MCF 10A (cell line): ENCODE measurements around the gene VMP1. TPM values are rescaled to one million over a fixed set of nuclear protein-coding genes. Genes with fewer than 3 reads are reported as not detected.

Source experiments
- BruUV-seq: library from RNA; stranded (reverse); fragments of 400-500 nt; replicated peaks from 2 replicates; lab custom pipeline; 2021; lab: Mats Ljungman, UMichigan
- CTCF ChIA-PET: fragments of 300-600 bp; sonication (Branson Sonifier 250); formaldehyde crosslinking; extraction: SDS; loops from one replicate; lab custom pipeline; 2021; ENCODE audit warnings: antibody characterized with exemption, inconsistent platforms; lab: Yijun Ruan, JAX
- POLR2A ChIA-PET: fragments of 300-600, 350-650 bp; sonication (Branson Sonifier 250); formaldehyde crosslinking; extraction: SDS; loops from one replicate; lab custom pipeline; 2020; ENCODE audit warnings: antibody characterized with exemption, inconsistent platforms; lab: Yijun Ruan, JAX
- DNase-seq: peaks from one replicate; pipeline ENCODE4 v3.0.0-alpha.2; 2018; ENCODE audit not compliant: unreplicated experiment
- H3K27ac Mint-ChIP-seq: one replicate; pipeline ENCODE4 v1.8.0; 2022; ENCODE audit warnings: mild to moderate bottlenecking, low read depth, mixed read lengths; ENCODE audit not compliant: unreplicated experiment
- H3K27me3 Mint-ChIP-seq: one replicate; pipeline ENCODE4 v1.8.0; 2022; ENCODE audit warnings: mixed read lengths; ENCODE audit not compliant: insufficient read depth, unreplicated experiment
- H3K36me3 Mint-ChIP-seq: one replicate; pipeline ENCODE4 v1.8.0; 2022; ENCODE audit warnings: mild to moderate bottlenecking, moderate library complexity, mixed read lengths; ENCODE audit not compliant: insufficient read depth, unreplicated experiment
- H3K4me1 Mint-ChIP-seq: one replicate; pipeline ENCODE4 v1.8.0; 2022; ENCODE audit warnings: mixed read lengths; ENCODE audit not compliant: insufficient read depth, unreplicated experiment
- H3K4me3 Mint-ChIP-seq: one replicate; pipeline ENCODE4 v1.8.0; 2022; ENCODE audit warnings: mild to moderate bottlenecking, moderate library complexity, mixed read lengths; ENCODE audit not compliant: unreplicated experiment
- H3K9me3 Mint-ChIP-seq: one replicate; pipeline ENCODE4 v1.8.0; 2022; ENCODE audit warnings: mixed read lengths; ENCODE audit not compliant: unreplicated experiment
- intact Hi-C: fragments of 100-400 bp; cut with micrococcal nuclease; formaldehyde crosslinking; loops from 2 replicates; pipeline ENCODE4 v1.14.1; 2022
- total RNA-seq: library from RNA; stranded (reverse); gene quantifications from 2 replicates; pipeline ENCODE4 v1.2.3, GENCODE V29; 2022
- TF ChIP-seq, protein P1 (sequence below): fragments of 200-600 bp; IDR thresholded peaks from one replicate; pipeline ENCODE4 v1.8.0; 2022; ENCODE audit warnings: antibody characterized with exemption, mild to moderate bottlenecking; ENCODE audit not compliant: unreplicated experiment

VMP1 gene
- total RNA-seq, 1 experiment from 2014 or later, result 228 TPM

- Mint-ChIP-seq H3K4me3 (no peak overlapping the region), H3K27ac (peak overlapping the region; percentile 57), H3K27me3 (no peaks in the 10 kb centered on the region), H3K4me1 (peaks cover 30% of the 10 kb centered on the region), H3K36me3 (peaks cover 19% of the 10 kb centered on the region), H3K9me3 (no peaks in the 10 kb centered on the region)
- no TSS peak for BruUV-seq
- TF ChIP-seq, protein P1, sequence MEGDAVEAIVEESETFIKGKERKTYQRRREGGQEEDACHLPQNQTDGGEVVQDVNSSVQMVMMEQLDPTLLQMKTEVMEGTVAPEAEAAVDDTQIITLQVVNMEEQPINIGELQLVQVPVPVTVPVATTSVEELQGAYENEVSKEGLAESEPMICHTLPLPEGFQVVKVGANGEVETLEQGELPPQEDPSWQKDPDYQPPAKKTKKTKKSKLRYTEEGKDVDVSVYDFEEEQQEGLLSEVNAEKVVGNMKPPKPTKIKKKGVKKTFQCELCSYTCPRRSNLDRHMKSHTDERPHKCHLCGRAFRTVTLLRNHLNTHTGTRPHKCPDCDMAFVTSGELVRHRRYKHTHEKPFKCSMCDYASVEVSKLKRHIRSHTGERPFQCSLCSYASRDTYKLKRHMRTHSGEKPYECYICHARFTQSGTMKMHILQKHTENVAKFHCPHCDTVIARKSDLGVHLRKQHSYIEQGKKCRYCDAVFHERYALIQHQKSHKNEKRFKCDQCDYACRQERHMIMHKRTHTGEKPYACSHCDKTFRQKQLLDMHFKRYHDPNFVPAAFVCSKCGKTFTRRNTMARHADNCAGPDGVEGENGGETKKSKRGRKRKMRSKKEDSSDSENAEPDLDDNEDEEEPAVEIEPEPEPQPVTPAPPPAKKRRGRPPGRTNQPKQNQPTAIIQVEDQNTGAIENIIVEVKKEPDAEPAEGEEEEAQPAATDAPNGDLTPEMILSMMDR, result no peak
- ChIA-PET POLR2A (interaction anchor here (0.9 to 3.2 kb wide), 4 partner anchors 12 to 108 kb away, joined by 4 to 22 read pairs (median 13); partner anchors contain the start of genes PTRH2 and VMP1), CTCF (interaction anchor here (0.6 to 0.7 kb wide), 3 partner anchors 9 to 505 kb away, joined by 3 to 6 read pairs (median 3); no protein-coding TSS in a partner anchor)
- intact Hi-C loops, result no loop called here
- DNase-seq, result peak; percentile 14
Observed at GRCh38 chr17:59815965-59816364, 108.5 kb downstream of the VMP1 start.

DNA sequence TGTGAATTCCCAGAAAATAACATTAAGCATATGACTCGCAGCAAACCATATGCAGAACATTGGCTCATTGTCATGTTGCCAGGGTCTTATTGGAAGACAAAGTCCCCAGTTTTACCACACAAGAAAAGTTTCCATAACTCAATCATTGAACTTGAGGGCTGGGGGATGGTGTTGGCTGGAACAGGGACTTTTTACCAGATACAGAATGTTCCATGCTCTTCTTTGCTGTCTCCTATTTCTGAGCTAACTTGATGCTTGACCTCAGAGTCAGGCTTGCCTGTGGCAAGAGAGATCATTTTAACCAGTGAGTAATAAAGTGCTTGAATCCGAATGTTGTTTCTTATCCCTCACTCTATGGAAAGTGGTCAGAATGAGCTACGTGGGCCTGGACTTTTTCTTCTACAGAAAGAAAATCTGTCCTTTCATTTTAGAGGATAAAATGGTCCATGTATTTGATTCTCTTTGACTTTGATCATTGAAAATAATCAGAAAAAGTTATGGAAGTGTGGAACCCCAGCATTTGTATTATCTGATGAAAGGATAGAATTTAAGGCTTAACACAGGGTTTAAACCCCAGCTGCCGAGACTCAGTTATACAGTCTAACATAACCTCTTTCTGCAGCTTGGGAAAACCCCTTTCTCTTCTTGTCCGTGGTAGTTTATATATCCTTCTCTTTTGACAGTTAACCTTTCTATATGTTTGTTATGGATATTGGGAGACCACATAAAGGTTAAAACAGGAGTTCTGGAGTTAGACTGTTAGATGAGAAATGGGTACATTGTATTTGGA is 118.3 kb downstream of the VMP1 start:
- no peak overlapping the region for H3K4me3 Mint-ChIP-seq
- H3K27ac Mint-ChIP-seq, result peak overlapping the region; percentile 76
- H3K36me3 Mint-ChIP-seq, result peaks cover 27% of the 10 kb centered on the region
- H3K4me1 Mint-ChIP-seq, result peaks cover 20% of the 10 kb centered on the region
- no peaks in the 10 kb centered on the region for H3K27me3 Mint-ChIP-seq
- intact Hi-C loops, result no loop called here
- ChIA-PET POLR2A (interaction anchor here (1.0 to 8.3 kb wide), 3 partner anchors 14 to 39 kb away, joined by 4 to 121 read pairs (median 10); no protein-coding TSS in a partner anchor), CTCF (no interaction called here)
- no TSS peak for BruUV-seq
- peak; percentile 62 for DNase-seq
- H3K9me3 Mint-ChIP-seq, result no peaks in the 10 kb centered on the region
- TF ChIP-seq, protein P1, result no peak

DNA sequence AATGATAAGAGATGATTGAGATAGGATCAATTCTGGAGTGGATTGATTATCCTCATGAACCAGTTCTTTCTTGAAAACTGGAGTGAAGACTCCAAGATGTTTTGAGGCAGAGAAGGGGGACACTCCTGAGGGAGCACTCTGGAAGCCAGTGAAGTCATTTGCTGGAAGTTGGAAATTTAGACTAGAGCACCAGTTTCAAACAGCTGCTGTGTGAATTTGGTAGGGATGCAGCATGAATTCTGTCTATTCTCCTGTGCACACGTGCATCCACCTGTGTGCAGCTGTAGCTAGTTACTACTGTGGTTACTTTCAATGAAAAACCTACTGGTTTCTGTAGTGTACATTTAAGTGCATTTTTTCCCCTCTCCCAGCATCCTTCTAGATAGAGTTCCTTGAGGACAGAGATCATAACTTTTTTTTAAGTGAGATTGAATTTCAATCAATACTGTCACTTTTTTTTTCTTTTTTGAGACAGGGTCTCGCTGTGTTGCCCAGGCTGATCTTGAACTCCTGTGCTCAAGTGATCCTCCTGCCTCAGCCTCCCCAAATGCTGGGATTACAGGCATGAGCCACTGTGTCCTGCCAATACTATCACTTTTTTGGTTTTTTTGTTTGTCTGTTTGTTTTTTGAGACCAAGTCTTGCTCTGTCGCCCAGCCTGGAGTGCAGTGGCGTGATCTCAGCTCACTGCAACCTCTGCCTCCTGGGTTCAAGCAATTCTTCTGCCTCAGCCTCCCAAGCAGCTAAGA is 119.4 kb downstream of the VMP1 start:
- Mint-ChIP-seq H3K27ac (peak overlapping the region; percentile 76), H3K4me3 (no peak overlapping the region), H3K9me3 (no peaks in the 10 kb centered on the region), H3K36me3 (peaks cover 22% of the 10 kb centered on the region), H3K27me3 (no peaks in the 10 kb centered on the region), H3K4me1 (peaks cover 24% of the 10 kb centered on the region)
- CTCF ChIA-PET, result interaction anchor here (1.0 to 1.3 kb wide), 2 partner anchors 40 to 41 kb away, joined by 3 to 7 read pairs; no protein-coding TSS in a partner anchor
- intact Hi-C loops, result no loop called here
- no peak for DNase-seq
- no TSS peak for BruUV-seq
- TF ChIP-seq, protein P1, result no peak
- POLR2A ChIA-PET, result interaction anchor here (2.2 to 8.3 kb wide), 5 partner anchors 12 to 67 kb away, joined by 5 to 121 read pairs (median 25); no protein-coding TSS in a partner anchor
